K562 (cell line): Measurements from ENCODE around the gene PPP1R37. TPM values are rescaled to one million over a fixed set of nuclear protein-coding genes. Genes with fewer than 3 reads are reported as not detected.
A peak's percentile ranks its signal among the peaks of the same experiment; 100 is the strongest.

Experiments used
- ATAC-seq: fragments of 200-7000 bp; cut with Tn5 transposase; 3 replicates; pipeline ENCODE4 v1.9.1; 2020; ENCODE audit warnings: moderate library complexity
- BruUV-seq: library from RNA; stranded (reverse); fragments of 400-500 nt; replicated peaks from 2 replicates; lab custom pipeline; 2021; lab: Mats Ljungman, UMichigan
- CTCF ChIA-PET: fragments of 300-600 bp; formaldehyde crosslinking; extraction: SDS; loops from one replicate; lab custom pipeline; 2021; ENCODE audit warnings: low intra/inter-chr PET ratio; lab: Yijun Ruan, JAX
- POLR2A ChIA-PET: fragments of 300-600, 350-650 bp; sonication (Branson Sonifier 250); formaldehyde crosslinking; extraction: SDS; loops from one replicate; lab custom pipeline; 2021; ENCODE audit warnings: antibody characterized with exemption, inconsistent platforms; lab: Yijun Ruan, JAX
- DNase-seq, 4 experiments: peaks; one replicate each; pipeline versions ENCODE4 v3.0.0 to v3.0.0-alpha.2; 2011 to 2018; ENCODE audit warnings: low spot score in 3 of 4, mixed read lengths in 3 of 4; ENCODE audit errors: extremely low read depth in 1 of 4
- FAIRE-seq: peaks from 2 replicates; lab custom pipeline; 2011; peaks lifted over from hg19 to GRCh38; lab: Jason Lieb, UNC
- H2AFZ ChIP-seq: 2 replicates; pipeline ENCODE4 v1.6.0; 2011; ENCODE audit warnings: low read depth, low read length, control low read depth, inconsistent platforms
- H3K27ac ChIP-seq: fragments of 200-600 bp; 3 replicates; pipeline ENCODE4 v1.8.0; 2011; ENCODE audit warnings: low read depth, mild to moderate bottlenecking, control low read depth, inconsistent platforms, low read length, moderate library complexity, mixed read lengths; ENCODE audit errors: extremely low read depth
- H3K27me3 ChIP-seq, 2 experiments: fragments of 300-600 bp in 1 of 2; 2 replicates in 1 of 2; 3 replicates in 1 of 2; pipeline versions ENCODE4 v1.6.0 to v1.8.0; 2011; ENCODE audit warnings: inconsistent platforms in 2 of 2, low read length in 2 of 2, mild to moderate bottlenecking in 1 of 2, mixed read lengths in 1 of 2, moderate library complexity in 1 of 2; ENCODE audit not compliant: control insufficient read depth in 2 of 2, insufficient read depth in 2 of 2
- H3K36me3 ChIP-seq: fragments of 300-600 bp; 3 replicates; pipeline ENCODE4 v1.8.0; 2011; ENCODE audit warnings: mild to moderate bottlenecking, low read length, inconsistent platforms; ENCODE audit not compliant: control insufficient read depth, insufficient read depth
- H3K4me1 ChIP-seq, 2 experiments: fragments of 200-600 bp in 1 of 2; replicated peaks in 1 of 2; 2 replicates in 1 of 2; 3 replicates in 1 of 2; pipeline versions ENCODE4 v1.5.1 to v1.8.0; 2011; ENCODE audit warnings: inconsistent platforms in 2 of 2, low read length in 2 of 2, mild to moderate bottlenecking in 1 of 2, mixed read lengths in 1 of 2, moderate library complexity in 1 of 2; ENCODE audit not compliant: control insufficient read depth in 2 of 2, insufficient read depth in 2 of 2
- H3K4me2 ChIP-seq: 2 replicates; pipeline ENCODE4 v1.6.1; 2011; ENCODE audit warnings: low read length, control low read depth, inconsistent platforms, mixed read lengths; ENCODE audit not compliant: insufficient read depth
- H3K4me3 ChIP-seq: fragments of 200-600 bp; sonication (generic), shearing (Covaris generic); 2 replicates; pipeline ENCODE4 v1.5.1; 2016; ENCODE audit warnings: control low read depth, inconsistent platforms
- H3K79me2 ChIP-seq: fragments of 200-600 bp; 3 replicates; pipeline ENCODE4 v1.8.0; 2011; ENCODE audit warnings: low read length, inconsistent platforms; ENCODE audit not compliant: control insufficient read depth, insufficient read depth
- H3K9ac ChIP-seq, 2 experiments: 2 replicates each; pipeline versions ENCODE4 v1.6.0 to v1.6.1; 2011; ENCODE audit warnings: low read depth in 2 of 2, low read length in 2 of 2, control low read depth in 1 of 2, inconsistent platforms in 1 of 2, mild to moderate bottlenecking in 1 of 2, mixed read lengths in 1 of 2; ENCODE audit not compliant: insufficient read depth in 1 of 2
- H3K9me1 ChIP-seq: one replicate; pipeline ENCODE4 v1.6.0; 2011; ENCODE audit warnings: inconsistent platforms, mild to moderate bottlenecking, low read length, moderate library complexity; ENCODE audit not compliant: control insufficient read depth, insufficient read depth
- H3K9me3 ChIP-seq: replicated peaks from 2 replicates; pipeline ENCODE4 v1.5.1; 2011; ENCODE audit warnings: low read depth, low read length, inconsistent platforms; ENCODE audit not compliant: control insufficient read depth, insufficient read depth
- H4K20me1 ChIP-seq: replicated peaks from 2 replicates; pipeline ENCODE4 v1.6.1; 2011; ENCODE audit warnings: low read length, inconsistent platforms, mixed read lengths; ENCODE audit not compliant: control insufficient read depth, insufficient read depth
- CCNT2 ChIP-seq: IDR thresholded peaks from 2 replicates; pipeline ENCODE4 v1.6.1; 2011; ENCODE audit warnings: borderline replicate concordance, low read depth, mild to moderate bottlenecking, moderate library complexity, mixed read lengths, low read length; ENCODE audit not compliant: insufficient read length; ENCODE audit errors: extremely low read depth
- GTF2F1 ChIP-seq: IDR thresholded peaks from 2 replicates; pipeline ENCODE4 v1.6.1; 2011; ENCODE audit warnings: low read depth, low read length, improper control_type of control experiment
- KLF6 ChIP-seq: fragments of 250-450 bp; sonication (Bioruptor Pico); IDR thresholded peaks from 2 replicates; pipeline ENCODE4 v1.4.0; 2020; ENCODE audit warnings: mild to moderate bottlenecking, moderate library complexity, borderline replicate concordance
- LARP7 ChIP-seq: fragments of 450-650 bp; IDR thresholded peaks from 2 replicates; pipeline ENCODE4 v1.6.1; 2016
- PML ChIP-seq: IDR thresholded peaks from 2 replicates; pipeline ENCODE4 v1.6.1; 2012; ENCODE audit warnings: low read length, inconsistent platforms
- POLR2AphosphoS5 ChIP-seq: IDR thresholded peaks from 2 replicates; pipeline ENCODE4 v1.6.1; 2011; ENCODE audit warnings: mild to moderate bottlenecking, low read depth, low read length, moderate library complexity; ENCODE audit not compliant: control insufficient read depth, insufficient read depth
- RBFOX2 ChIP-seq: fragments of 200-400 bp; formaldehyde crosslinking; IDR thresholded peaks from 2 replicates; pipeline ENCODE4 v1.6.1; 2017; ENCODE audit warnings: low read depth, mild to moderate bottlenecking, low read length, moderate library complexity
- RBM17 ChIP-seq: fragments of 200-400 bp; formaldehyde crosslinking; IDR thresholded peaks from 2 replicates; pipeline ENCODE4 v1.6.1; 2017; ENCODE audit warnings: low read depth, mild to moderate bottlenecking, low read length, borderline replicate concordance
- RCOR1 ChIP-seq, 2 experiments: IDR thresholded peaks; 2 replicates each; pipeline ENCODE4 v1.6.1; 2012; ENCODE audit warnings: low read depth in 2 of 2, low read length in 2 of 2, borderline replicate concordance in 1 of 2, improper control_type of control experiment in 1 of 2
- SAFB2 ChIP-seq: fragments of 200-400 bp; formaldehyde crosslinking; IDR thresholded peaks from 2 replicates; pipeline ENCODE4 v1.6.1; 2018; ENCODE audit warnings: borderline replicate concordance, low read length, low read depth, moderate library complexity; ENCODE audit not compliant: severe bottlenecking
- SNRNP70 ChIP-seq: fragments of 200-400 bp; formaldehyde crosslinking; optimal IDR thresholded peaks from 2 replicates; pipeline ENCODE3; 2017; ENCODE audit warnings: low read depth, low read length
- TFAM ChIP-seq: fragments of 250-450 bp; sonication (Bioruptor Pico); conservative IDR thresholded peaks from 2 replicates; pipeline ENCODE4 v1.5.0; 2021; ENCODE audit warnings: mild to moderate bottlenecking, moderate library complexity
- ZNF124 ChIP-seq: sonication (generic); formaldehyde crosslinking; IDR thresholded peaks from 2 replicates; pipeline ENCODE4 v1.8.1; 2022; ENCODE audit warnings: missing genetic modification reagents
- ZNF143 ChIP-seq: sonication (generic); formaldehyde crosslinking; IDR thresholded peaks from 2 replicates; pipeline ENCODE4 v1.9.0; 2022; ENCODE audit warnings: mild to moderate bottlenecking, missing genetic modification reagents
- ZNF165 ChIP-seq: fragments of 250-450 bp; sonication (Bioruptor Pico); IDR thresholded peaks from 2 replicates; pipeline ENCODE4 v1.4.0; 2020; ENCODE audit warnings: borderline replicate concordance
- ZNF23 ChIP-seq: fragments of 250-450 bp; sonication (Bioruptor Pico); IDR thresholded peaks from 2 replicates; pipeline ENCODE4 v1.4.0; 2020; ENCODE audit warnings: mild to moderate bottlenecking
- ZNF41 ChIP-seq: fragments of 250-450 bp; sonication (Bioruptor Pico); conservative IDR thresholded peaks from 2 replicates; pipeline ENCODE4 v1.4.0; 2020; ENCODE audit warnings: mild to moderate bottlenecking
- ZNF830 ChIP-seq: fragments of 250-450 bp; sonication (Bioruptor Pico); IDR thresholded peaks from 2 replicates; pipeline ENCODE4 v1.5.0; 2021; ENCODE audit warnings: mild to moderate bottlenecking
- WGBS: fragments of 100-300 bp; shearing (Covaris generic); methylation state at CpG from one replicate; pipeline ENCODE4 v1.1.6; 2016; ENCODE audit warnings: low coverage, mixed read lengths; ENCODE audit not compliant: insufficient coverage; ENCODE audit errors: missing lambda C conversion rate; 5-methylcytosine and 5-hydroxymethylcytosine counted together
- in situ Hi-C: fragments of 300-500 bp; cut with MboI; formaldehyde crosslinking; loops from 4 replicates; pipeline ENCODE4 v1.15.0; 2018; ENCODE audit warnings: inconsistent platforms, mixed read lengths
- intact Hi-C: fragments of 100-400 bp; cut with micrococcal nuclease; formaldehyde crosslinking; loops from 2 replicates; pipeline ENCODE4 v1.14.2; 2022
- polyA plus RNA-seq, 8 experiments: library from polyadenylated mRNA; depleted of rRNA in 4 of 8; stranded (reverse) in 5 of 8; unstranded in 3 of 8; fragments of >200 nt; fragmentation: Nextera tagmentation in 2 of 8; fragmentation: Illumina TruSeq in 1 of 8; extraction: Ambion mirVana in 2 of 8; extraction: Trizol in 1 of 8; gene quantifications; 2 replicates each; pipeline versions ENCODE4 v1.2.1 to v1.2.3, GENCODE V29; 2011 to 2014; ENCODE audit warnings: inconsistent platforms in 1 of 8, missing spikeins in 1 of 8
- total RNA-seq, 7 experiments: library from RNA; depleted of rRNA in 6 of 7; stranded (reverse); fragments of >200 nt in 6 of 7; fragmentation: Illumina TruSeq in 2 of 7; extraction: Trizol in 2 of 7; gene quantifications; 2 replicates each; pipeline versions ENCODE4 v1.2.1 to v1.2.3, GENCODE V29; 2011 to 2021; ENCODE audit warnings: low replicate concordance in 1 of 7
- TF ChIP-seq, protein P1 (sequence below): fragments of 250-450 bp; sonication (Bioruptor Pico); IDR thresholded peaks from 2 replicates; pipeline ENCODE4 v1.8.0; 2022; ENCODE audit warnings: inconsistent platforms, mild to moderate bottlenecking, moderate library complexity, borderline replicate concordance
- TF ChIP-seq, protein P2 (sequence below): fragments of 450-650 bp; IDR thresholded peaks from 2 replicates; pipeline ENCODE4 v1.6.1; 2016; ENCODE audit warnings: low read depth, mild to moderate bottlenecking, moderate library complexity

PPP1R37 gene
- total and polyA plus RNA-seq, 9 of the 15 experiments (the other 6 are each of a cell fraction or from before 2014, with no cell fraction given): 0.04 to 20.3 (median 7.3) TPM

GRCh38 chr19:45090606-45091005 lies 2.4 kb upstream of the PPP1R37 start (continued):
- TF ChIP-seq ZNF23: no peak

- WGBS: 63% methylated on average over 59 of the region's 64 CpGs
- Histone ChIP-seq H4K20me1 (peaks cover 9% of the 10 kb centered on the region), H3K4me2 (peak overlapping the region; percentile 79), H2AFZ (peak overlapping the region; percentile 44), H3K9me3 (no peaks in the 10 kb centered on the region), H3K9me1 (no peaks in the 10 kb centered on the region), H3K27me3 (no peaks in the 10 kb centered on the region), H3K36me3 (peaks cover 69% of the 10 kb centered on the region; the same call in 2 of the 3 replicates), H3K4me3 (peak overlapping the region; percentile 99), H3K4me1 (peaks cover 17 to 49% of the 10 kb centered on the region in 2 experiments), H3K27ac (peak overlapping the region; percentile 100), H3K79me2 (peaks cover 46% of the 10 kb centered on the region), H3K9ac (peak overlapping the region; percentile 78 to 98)
- ATAC-seq (peak; percentile 71), DNase-seq (peak; percentile 61 to 93 (median 76)), FAIRE-seq (peak; percentile 90)
- BruUV-seq: no TSS peak
- ChIA-PET POLR2A (interaction anchor here (0.6 to 2.5 kb wide), 9 partner anchors 8 to 365 kb away, joined by 3 to 14 read pairs (median 4); partner anchors contain the start of gene CLASRP), CTCF (no interaction called here)
- in situ Hi-C loops: no loop called here
- intact Hi-C loops: no loop called here
- TF ChIP-seq SNRNP70: no peak
- TF ChIP-seq, protein P1, sequence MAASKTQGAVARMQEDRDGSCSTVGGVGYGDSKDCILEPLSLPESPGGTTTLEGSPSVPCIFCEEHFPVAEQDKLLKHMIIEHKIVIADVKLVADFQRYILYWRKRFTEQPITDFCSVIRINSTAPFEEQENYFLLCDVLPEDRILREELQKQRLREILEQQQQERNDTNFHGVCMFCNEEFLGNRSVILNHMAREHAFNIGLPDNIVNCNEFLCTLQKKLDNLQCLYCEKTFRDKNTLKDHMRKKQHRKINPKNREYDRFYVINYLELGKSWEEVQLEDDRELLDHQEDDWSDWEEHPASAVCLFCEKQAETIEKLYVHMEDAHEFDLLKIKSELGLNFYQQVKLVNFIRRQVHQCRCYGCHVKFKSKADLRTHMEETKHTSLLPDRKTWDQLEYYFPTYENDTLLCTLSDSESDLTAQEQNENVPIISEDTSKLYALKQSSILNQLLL (CRISPR knock-in tag): no peak
- TF ChIP-seq POLR2AphosphoS5: peak; percentile 46; the same call in 1 of the 2 replicates
- no peak for TF ChIP-seq RCOR1 (IDR thresholded peaks at IDR 0.05; ENCODE audit: borderline replicate concordance in 1 of 2, low read depth in 2 of 2, low read length in 2 of 2)
- no peak for TF ChIP-seq RBM17
- no peak for TF ChIP-seq ZNF830 (CRISPR knock-in tag)
- TF ChIP-seq ZNF41: no peak
- TF ChIP-seq ZNF124 (CRISPR knock-in tag): no peak
- TF ChIP-seq RBFOX2: peak; percentile 70
- no peak for TF ChIP-seq ZNF165
- no peak for TF ChIP-seq ZNF143 (CRISPR knock-in tag)
- no peak for TF ChIP-seq CCNT2
- no peak for TF ChIP-seq KLF6 (CRISPR knock-in tag)
- TF ChIP-seq PML: no peak
- TF ChIP-seq LARP7: no peak
- TF ChIP-seq SAFB2: no peak
- no peak for TF ChIP-seq TFAM
- TF ChIP-seq, protein P2, sequence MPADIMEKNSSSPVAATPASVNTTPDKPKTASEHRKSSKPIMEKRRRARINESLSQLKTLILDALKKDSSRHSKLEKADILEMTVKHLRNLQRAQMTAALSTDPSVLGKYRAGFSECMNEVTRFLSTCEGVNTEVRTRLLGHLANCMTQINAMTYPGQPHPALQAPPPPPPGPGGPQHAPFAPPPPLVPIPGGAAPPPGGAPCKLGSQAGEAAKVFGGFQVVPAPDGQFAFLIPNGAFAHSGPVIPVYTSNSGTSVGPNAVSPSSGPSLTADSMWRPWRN: no peak
- no peak for TF ChIP-seq GTF2F1
These were observed 1.7 kb upstream of the PPP1R37 start for GRCh38 chr19:45091031-45091923.
